HTR-8/SVneo (cell line): ENCODE data around the gene SEMA3G.
A peak's percentile ranks its signal among the peaks of the same experiment; 100 is the strongest.

Source experiments
- DNase-seq: peaks from one replicate; pipeline ENCODE4 v3.0.0; 2011; ENCODE audit warnings: low spot score, mixed read lengths; ENCODE audit not compliant: insufficient read length
- FAIRE-seq: peaks from 2 replicates; lab custom pipeline; 2011; peaks lifted over from hg19 to GRCh38; lab: Jason Lieb, UNC

The SEMA3G gene

DNA sequence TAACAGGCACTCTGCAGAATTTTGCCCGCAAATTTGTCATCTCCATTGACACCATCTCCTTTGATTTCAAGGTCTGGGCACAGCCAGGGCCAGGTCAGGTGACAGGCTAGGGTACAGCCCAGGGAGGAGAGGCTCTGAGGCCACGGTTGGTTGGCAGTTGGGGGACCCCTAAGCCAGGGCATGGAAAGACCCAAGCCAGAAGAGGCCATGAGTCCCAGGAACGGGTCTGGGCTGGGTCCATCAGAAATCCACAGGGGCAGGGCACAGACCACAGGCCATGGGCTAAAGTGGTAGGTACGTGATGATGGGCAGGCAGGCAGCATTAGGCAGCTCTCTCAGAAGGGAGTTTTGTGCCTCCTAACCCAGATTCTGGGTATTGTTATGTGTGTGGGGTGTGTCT is 45.8 kb downstream of the SEMA3G start:
- DNase-seq (no peak), FAIRE-seq (no peak)

DNA sequence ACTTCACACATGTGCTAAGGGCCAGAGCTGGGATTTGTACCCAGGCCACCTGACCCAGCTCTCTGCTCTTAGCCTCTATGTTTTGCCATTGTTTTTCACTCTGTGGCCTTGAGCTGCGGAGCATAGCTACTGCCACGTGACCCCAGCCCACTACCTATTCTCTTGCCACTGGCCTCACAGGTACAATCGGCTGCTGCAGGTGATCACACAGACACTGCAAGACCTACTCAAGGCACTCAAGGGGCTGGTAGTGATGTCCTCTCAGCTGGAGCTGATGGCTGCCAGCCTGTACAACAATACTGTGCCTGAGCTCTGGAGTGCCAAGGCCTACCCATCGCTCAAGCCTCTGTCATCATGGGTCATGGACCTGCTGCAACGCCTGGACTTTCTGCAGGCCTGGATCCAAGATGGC is 46.2 kb downstream of the SEMA3G start:
- FAIRE-seq (no peak), DNase-seq (no peak)

DNA sequence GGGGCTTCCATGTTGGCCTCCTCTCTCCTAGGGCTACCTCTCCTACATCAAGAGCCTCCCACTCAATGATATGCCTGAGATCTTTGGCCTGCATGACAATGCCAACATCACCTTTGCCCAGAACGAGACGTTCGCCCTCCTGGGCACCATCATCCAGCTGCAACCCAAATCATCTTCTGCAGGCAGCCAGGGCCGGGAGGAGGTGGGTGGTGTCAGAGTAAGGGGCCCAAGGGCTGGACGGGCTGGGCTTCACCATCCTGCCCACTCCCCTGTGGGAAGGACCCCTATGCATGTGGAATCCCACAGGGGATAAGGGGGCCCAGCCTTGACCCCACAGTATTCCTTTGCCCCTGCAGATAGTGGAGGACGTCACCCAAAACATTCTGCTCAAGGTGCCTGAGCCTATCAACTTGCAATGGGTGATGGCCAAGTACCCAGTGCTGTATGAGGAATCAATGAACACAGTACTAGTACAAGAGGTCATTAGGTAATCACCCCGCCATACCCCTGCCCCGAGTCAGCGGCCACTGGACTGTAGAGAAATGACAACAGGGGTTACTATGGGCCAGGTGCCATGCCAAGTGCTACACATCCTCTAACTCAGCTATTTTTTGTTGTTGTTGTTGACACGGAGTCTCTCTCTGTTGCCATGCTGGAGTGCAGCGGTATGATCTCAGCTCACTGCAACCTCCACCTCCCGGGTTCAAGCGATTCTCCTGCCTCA is 47.1 kb downstream of the SEMA3G start:
- DNase-seq (no peak), FAIRE-seq (no peak)

DNA sequence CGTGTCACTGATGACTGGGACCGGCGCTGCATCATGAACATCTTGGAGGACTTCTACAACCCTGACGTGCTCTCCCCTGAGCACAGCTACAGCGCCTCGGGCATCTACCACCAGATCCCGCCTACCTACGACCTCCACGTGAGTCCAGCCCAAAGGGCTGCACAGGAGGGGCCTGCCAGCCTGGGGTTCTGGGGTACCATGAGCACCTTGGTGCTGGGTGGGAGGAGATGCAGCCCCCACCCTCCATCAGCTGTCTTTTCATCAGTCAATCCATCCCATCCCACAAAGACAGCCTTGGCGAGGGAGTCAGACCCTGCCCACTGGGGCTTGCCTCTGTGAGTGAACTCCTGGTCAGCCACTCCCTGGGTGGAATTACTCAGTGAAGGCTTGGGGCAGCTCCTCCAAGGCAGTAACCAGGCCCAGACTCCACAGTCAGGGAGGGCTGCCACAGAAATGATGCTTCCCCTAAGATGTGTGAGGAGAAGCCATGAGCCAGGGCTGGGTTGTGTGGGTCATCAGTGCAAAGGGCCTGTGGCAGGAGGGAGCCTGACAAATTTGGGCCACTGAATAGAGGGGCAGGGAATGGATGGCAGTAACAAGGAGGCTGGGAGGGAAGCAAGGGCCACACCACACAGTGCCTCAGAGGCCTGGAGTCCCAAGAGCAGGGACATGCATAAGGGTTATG is 47.9 kb downstream of the SEMA3G start:
- no peak for DNase-seq
- FAIRE-seq = no peak

DNA sequence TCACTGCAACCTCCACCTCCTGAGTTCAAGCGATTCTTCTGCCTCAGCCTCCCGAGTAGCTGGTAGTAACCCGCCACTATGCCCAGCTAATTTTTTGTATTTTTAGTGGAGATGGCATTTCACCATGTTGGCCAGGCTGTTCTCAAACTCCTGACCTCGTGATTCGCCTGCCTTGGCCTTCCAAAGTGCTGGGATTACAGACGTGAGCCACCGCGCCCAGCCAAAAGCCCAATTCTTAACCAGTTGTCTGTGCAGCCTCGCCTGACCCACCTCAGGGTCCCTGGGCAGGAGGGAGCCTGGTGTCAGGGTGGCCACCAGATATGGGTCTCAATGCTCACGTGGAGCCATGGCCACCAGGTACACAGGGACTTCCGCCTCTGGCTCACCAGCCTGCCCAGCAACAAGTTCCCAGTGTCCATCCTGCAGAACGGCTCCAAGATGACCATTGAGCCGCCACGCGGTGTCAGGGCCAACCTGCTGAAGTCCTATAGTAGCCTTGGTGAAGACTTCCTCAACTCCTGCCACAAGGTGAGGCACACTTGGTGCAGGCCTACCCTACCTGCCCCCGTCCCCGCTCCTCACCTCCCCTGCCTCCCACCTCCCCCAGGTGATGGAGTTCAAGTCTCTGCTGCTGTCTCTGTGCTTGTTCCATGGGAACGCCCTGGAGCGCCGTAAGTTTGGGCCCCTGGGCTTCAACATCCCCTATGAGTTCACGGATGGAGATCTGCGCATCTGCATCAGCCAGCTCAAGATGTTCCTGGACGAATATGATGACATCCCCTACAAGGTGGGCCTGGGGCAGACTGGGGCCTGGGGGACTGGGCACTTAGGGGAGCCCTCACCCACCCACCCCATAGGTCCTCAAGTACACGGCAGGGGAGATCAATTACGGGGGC is 48.6 kb downstream of the SEMA3G start:
- no peak for DNase-seq

DNA sequence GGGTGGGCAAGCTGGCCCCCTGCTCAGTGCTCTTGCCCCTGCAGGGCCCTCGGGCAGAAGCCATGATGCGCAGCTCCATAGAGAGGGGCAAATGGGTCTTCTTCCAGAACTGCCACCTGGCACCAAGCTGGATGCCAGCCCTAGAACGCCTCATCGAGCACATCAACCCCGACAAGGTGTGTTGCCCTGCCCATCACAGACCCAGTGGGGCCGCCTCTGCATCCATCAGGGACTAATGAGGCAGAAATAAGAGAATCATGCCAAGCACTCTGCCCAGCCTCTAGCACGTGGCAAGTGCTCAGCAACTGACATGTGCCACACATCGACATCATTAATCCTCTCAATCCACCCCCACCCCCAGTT is 49.4 kb downstream of the SEMA3G start:
- FAIRE-seq (no peak), DNase-seq (no peak)

More for the DNA sequence above, 48.6 kb downstream of the SEMA3G start:
- no peak for FAIRE-seq

DNA sequence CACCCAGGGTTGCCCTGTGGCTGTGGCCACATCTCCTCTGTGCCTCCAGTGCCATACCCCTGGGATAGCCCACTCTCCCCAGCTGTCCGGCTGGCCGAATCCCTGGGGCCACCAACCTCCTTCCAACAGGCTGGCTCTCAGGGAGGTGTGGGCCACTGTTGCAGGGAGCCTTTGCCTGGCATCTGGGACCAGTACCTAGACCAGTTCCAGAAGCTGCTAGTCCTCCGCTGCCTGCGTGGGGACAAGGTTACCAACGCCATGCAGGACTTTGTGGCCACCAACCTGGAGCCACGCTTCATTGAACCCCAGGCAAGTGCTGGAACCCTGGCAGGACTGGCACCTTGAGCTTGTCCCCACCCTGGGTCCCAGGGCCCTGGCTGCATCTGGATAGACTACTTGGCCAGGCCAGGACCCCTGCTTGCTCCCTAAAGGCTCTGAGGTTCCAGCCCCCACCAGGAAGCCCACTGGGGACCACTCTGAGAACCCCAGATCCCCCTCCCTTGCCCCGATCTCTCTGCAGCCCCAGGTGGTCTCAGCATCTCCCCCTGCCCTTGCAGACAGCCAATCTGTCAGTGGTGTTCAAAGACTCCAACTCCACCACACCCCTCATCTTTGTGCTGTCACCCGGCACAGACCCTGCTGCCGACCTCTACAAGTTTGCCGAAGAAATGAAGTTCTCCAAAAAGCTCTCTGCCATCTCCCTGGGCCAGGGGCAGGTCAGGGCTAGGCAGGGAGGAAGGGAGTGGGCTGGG is 50.0 kb downstream of the SEMA3G start:
- DNase-seq = no peak
- no peak for FAIRE-seq

DNA sequence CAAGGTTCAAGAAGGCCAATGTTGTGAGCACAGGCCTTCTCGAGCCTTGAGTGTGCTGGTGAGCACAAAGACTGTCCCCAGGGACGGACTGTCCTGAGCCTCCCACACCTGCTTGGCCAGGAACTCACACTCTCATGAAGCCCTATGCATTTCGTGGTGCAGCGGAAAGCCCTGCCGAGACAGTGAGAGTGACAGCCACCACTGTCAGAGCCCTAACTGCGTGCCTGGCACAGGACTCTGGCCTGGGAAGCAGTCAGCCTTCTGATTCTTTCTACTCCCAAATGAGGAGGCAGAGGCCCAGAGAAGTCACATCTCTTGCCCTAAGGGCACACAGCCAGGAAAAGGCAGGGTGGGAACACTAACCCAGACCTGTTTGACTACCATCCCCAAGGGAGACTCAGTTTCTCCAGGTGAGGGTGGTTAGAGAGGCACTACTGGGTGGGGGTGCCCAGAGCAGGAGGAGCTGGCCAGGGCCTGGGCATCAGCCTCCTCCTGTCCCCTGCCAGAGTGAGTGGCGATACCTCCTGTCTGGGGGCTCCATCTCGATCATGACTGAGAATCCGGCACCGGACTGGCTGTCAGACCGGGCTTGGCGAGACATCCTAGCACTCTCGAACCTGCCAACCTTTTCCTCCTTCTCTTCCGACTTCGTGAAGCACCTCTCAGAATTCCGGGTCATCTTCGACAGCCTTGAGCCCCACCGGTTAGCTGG is 50.8 kb downstream of the SEMA3G start:
- DNase-seq (no peak), FAIRE-seq (no peak)

DNA sequence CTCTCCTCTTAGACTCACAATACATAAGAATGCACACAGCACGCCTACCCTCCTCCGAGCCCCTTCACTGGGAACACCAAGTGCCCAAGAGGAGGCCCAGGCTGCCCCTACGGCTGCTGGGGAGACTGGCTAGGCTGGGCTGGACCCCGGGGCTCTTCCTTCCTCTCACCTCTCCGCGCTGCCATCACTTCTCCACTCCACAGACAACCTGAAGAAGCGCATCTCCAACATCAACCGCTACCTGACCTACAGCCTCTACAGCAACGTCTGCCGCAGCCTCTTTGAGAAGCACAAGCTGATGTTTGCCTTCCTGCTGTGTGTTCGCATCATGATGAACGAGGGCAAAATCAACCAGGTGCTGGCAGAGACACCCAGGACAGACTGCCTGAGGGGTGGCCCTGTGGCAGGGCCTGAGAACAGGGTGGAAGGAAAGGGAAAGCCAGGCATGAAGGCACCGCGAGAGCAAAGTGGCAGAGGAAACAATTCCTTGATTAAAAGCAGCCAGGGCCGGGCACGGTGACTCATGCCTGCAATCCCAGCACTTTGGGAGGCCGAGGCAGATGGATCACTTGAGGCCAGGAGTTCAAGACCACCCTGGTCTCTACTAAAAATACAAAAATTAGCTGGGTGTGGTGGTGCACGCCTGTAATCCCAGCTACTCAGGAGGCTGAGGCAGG is 51.6 kb downstream of the SEMA3G start:
- no peak for DNase-seq
- FAIRE-seq = no peak

DNA sequence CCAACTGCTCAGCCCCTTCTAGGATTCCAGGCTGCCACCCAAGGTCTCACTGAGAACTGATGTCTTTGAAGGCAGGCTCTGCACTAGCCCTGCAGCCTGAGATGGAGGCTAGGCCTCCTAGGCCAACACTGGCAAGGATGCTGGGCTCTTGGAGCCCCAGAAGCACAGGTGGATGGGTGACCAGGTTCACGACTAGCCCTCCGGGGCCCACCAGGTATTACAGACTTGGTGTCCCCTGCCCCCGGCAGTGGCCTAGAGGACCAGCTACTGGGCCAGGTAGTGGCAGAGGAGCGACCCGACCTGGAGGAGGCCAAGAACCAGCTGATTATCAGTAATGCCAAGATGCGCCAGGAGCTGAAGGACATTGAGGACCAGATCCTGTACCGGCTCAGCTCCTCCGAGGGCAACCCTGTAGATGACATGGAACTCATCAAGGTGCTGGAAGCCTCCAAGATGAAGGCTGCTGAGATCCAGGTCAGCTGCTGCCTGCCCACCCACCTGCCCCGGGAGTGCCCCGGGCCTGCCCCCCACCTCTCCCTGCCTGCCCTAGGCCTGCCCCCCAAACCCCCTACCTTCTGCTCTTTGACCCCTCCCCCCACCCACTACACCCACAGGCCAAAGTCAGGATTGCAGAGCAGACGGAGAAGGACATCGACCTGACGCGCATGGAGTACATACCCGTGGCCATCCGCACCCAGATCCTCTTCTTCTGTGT is 52.5 kb downstream of the SEMA3G start:
- FAIRE-seq (no peak), DNase-seq (no peak)

DNA sequence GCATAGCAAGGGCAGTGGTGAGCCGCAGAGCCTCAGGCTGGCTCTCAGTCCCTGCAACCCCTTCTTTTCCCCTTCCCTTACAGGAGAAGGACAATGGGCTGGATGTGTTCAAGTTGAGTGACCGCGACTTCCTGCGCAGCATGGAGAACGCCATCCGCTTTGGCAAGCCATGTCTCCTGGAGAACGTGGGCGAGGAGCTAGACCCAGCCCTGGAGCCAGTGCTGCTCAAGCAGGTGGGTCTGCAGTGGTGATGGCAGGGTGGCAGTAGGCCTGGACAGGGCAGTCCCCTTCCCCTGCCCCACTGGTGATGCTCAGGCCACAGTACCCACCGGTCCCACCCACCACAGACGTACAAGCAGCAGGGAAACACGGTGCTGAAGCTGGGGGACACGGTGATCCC is 53.8 kb downstream of the SEMA3G start:
- FAIRE-seq = no peak
- DNase-seq = no peak

DNA sequence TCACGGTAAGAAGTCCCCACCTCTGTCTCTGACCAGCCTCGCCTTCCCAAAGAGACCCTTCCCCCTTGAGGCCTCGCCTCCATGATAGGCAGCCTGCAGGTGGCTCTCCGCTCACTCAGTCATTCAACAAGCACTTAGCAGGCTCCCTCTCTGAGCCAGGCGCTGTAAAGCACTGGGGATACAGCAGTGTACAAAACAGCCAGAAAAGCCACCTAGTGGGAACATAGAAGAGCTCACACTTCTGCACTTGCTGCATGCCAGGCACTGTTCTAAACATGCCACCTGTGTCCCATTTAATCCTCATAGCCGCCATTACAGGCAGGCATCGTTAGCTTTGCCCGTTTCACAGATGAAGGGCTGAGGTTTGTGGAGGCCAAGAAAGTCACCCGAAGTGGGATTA is 56.0 kb downstream of the SEMA3G start:
- DNase-seq = no peak
- FAIRE-seq = no peak

DNA sequence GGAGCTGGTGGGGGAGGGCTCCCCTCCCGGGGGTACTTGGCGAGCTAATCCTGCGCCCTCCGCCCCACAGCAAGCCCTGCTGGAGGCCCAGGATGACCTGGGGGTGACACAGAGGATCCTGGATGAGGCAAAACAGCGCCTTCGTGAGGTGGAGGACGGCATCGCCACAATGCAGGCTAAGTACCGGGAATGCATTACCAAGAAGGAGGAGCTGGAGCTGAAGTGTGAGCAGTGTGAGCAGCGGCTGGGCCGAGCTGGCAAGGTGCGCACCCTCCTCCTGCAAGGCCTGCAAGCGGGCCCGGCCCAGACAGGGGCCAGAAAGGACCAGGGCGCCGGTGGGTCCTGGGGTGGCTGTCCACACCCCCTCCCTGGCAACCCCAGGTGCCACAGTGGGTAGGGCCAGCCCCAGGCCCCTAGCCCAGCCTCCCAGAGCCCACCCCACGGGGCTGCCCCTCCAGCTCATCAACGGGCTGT is 56.5 kb downstream of the SEMA3G start:
- FAIRE-seq (no peak), DNase-seq (no peak)

DNA sequence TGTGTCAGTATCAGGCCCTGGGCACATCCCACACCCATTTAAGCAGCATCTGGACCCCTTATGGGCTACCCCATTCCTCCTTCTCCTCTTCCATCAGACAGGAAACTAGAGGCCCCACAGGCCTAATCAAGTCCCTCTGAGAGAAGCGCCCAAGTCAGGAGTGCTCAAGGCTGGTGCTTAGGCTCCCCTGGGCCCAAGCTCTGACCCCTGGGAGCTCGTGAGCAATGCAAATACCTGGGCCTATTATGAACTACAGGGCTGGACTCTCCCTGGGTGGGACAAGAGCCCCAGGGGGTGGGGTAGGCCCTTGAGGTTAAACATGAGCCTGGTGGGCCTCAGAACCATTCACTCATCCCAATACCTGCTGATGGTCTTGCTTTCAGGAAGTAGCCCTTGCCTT is 57.4 kb downstream of the SEMA3G start:
- DNase-seq (no peak), FAIRE-seq (no peak)

DNA sequence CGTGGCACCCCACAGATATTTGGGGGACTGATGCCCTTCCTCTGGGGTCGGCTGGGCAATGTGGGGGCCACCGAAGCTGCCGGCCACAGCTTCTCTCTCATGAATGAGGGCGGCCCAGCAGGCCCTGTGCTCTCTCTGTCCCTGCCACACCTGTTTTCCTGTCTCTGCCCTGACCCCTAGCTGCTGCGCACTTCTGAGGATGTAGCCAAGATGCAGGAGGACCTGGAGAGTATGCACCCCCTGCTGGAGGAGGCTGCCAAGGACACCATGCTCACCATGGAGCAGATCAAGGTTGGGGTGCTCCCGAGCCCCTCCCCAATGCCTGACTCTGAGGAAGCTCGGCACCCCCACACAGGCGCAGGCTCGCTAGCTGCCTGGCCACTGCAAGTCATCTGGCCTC is 59.7 kb downstream of the SEMA3G start:
- FAIRE-seq (peak; percentile 28), DNase-seq (peak; percentile 54)

DNA sequence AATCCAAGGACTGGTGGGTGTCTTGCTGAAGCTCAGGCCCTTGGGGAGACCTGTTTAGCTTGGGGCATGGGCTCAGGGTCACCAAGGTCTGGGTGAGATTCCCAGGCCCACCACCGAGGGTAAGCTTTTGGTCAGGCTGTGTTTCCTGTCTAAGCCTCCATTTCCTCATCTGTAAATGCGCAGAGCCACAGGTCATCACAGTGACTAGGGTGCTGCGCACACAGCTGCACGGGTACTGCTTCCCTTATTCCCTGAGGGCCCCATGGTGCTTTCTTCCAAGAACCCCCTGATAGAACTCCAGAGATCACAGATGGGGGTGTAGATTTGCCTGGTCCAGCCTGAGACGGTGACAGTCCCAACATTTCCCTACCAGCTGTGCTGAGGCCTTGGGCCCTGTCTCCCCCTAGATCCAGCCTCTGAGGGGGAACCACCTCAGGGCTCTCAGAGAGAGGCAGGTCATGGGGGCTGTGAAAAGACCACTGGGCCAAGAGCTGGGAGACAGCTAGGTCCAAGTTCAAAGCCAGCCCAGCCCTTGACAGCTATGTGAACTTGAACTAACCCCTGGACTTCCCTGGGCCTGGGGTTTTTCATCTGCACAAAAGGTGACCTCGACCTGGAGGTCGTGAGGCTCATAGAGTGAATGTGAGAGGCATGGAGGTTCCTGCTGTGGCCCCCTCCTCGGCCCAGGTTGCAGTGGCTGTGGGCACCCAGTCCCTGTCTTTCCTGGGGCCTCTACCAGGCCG is 60.7 kb downstream of the SEMA3G start:
- DNase-seq = no peak
- no peak for FAIRE-seq

DNA sequence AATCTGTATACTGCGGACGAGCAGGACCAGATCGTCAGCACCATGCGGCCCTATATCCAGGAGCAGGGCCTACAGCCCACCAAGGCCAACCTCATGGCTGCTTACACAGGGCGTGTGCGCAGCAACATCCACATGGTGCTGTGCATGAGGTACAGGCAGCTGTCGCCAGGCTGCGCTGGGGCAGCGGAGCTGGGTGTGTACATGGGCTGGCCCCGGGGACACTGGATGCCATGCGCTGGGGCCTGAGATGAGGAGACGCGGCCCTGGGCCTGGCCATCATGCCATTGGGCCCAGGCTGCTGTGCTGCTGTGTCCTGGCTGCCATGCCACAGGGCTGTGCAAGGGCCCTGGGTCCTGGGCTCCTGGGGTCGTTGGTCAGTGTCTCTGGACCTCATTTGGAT is 61.5 kb downstream of the SEMA3G start:
- DNase-seq (no peak), FAIRE-seq (peak; percentile 28)
